ENCODE data around the gene ST6GALNAC3. TPM values are rescaled to one million over a fixed set of nuclear protein-coding genes. Genes with fewer than 3 reads are reported as not detected.
"Not testable (repeated sequence)": the region's sequence is repeated elsewhere in the genome, so short reads cannot be mapped to it uniquely, and the experiment has no call there.

ST6GALNAC3 gene
- total RNA-seq, 1 donor from 2014 or later: 11.7 TPM

DNA sequence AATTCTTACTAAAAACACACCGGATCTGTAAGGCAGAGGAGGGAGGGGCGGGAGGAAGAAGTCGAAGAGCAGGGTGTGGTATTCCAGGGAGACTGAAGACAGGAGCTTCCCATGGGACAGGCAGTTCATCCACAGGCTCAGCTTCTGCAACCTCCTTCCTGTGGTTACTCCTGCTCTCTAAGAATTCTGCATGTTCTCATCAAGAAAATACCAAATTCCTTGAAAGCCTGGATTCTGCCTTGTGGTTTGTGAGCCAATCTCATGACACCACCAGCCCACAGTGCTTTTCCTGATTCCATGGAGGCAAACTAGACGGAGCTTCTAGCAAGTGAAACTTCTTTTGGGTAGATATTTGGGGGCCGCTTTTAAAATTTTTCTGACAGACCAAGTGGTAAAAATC lies 1.1 kb upstream of the ST6GALNAC3 start:
- DNase-seq (ENCODE audit: low spot score): no peak

DNA sequence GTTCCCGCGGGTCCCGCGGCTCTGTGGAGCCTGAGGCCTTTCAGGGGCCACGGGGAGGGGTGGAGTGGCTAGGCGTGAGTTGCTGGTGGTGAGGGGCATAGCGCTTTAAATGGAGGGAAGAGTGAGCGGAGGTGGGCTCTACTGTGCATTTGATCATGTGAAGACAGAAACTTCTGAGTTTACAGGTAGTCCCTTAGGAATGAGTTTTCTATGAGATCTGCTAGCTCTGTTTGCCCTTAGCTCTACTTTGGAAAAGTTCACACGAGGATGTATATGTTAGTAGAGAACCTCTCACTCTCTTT lies 593 bp downstream of the ST6GALNAC3 start:
- no peak for DNase-seq (ENCODE audit: low spot score)

DNA sequence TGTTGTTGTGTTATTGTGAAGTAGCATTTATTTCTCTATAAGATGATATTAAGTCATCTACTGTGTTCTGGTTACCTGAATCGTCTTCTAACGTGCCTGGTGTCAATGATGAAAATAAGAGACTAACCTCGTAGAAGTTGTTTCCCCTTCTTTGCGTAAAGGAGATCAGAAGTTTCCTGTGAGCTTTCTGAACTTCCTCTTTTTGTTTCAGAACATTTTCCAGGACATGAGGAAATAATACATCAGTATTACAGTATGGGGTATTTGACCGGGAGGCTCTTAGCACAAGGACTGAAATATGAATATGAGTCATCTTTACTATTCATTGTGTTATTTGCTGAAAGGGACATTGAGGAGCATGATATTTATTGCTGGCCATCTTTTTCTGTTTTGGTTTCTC lies 1.3 kb downstream of the ST6GALNAC3 start:
- no peak for DNase-seq (ENCODE audit: low spot score)

DNA sequence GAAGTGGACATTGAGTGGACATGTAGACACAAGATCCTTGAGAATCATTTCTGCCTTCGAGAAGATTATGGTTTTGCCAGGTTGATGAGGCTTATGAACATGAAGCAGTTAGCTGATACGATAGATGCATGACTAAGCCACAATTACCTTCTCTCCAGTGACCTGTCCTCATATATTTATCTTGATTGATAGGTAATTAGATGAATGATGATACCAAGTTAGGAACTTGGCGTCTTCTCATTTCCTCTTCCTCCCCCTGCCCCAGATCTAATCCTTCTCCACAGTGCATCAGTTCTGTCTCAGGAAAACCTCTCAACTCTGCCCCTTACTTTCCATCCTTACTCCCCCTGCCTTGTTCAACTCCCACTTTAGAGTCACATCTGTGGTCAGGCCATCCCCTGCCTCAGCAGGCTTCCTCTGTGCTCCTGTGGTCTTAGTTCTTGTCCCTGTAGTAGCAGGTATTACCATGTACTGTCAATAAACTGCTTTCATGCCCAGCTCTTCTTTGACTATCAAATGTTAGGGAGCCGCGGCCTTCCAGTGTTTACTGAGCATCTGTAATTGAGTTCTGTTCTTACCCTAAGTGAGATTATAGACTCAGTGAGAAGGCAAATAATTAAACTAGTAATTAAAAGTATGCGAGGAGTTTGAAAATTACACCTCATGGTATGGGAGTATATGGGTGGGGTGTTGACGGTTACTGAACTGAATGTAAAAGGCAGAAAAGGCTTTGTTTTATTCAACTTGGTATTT lies 5.1 kb downstream of the ST6GALNAC3 start:
- no peak for DNase-seq (ENCODE audit: low spot score)

DNA sequence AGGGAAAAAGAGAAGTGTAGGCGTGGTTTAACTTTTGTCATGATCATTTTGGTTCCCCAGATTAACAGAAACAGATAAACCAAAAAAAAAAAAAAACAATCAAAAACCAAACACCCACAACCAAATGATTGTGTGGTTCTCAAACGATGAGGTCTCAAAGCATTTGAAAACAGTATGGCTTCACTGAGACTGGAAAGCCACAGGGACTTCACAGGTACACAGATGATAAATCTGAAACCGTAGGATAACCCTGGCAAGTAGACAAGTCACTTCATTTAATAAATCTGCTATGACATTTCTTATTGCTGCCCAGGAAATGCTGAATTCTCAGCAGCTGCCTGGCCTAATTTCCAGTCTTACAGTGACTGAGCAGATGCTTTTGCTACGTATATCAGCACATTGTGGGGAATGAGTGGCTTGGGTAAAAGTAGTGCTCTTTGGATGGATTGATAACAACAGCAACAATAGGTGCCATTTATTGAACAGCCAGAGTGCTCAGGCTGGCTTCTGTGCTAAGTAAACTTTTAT lies 6.1 kb downstream of the ST6GALNAC3 start:
- DNase-seq (ENCODE audit: low spot score): no peak

DNA sequence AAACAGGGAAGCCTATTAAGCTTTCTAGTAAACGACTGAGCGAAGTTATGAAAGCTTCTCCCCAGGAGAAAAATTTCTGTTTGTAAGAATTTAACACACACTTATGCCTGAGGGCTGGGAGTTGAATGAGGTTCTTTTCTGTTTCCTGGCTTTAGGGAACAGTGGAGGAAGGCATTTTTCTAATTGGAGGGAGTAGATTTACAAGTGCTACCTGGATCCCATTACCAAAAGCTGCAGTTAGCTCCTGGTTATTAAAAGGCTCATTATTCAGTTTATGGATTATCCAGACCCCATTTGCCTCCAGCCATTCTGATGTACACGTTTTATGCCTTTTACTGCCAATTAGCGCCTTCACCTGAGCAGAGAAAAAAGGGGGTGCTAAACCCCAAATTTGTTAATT lies 7.5 kb downstream of the ST6GALNAC3 start:
- no peak for DNase-seq (ENCODE audit: low spot score)

DNA sequence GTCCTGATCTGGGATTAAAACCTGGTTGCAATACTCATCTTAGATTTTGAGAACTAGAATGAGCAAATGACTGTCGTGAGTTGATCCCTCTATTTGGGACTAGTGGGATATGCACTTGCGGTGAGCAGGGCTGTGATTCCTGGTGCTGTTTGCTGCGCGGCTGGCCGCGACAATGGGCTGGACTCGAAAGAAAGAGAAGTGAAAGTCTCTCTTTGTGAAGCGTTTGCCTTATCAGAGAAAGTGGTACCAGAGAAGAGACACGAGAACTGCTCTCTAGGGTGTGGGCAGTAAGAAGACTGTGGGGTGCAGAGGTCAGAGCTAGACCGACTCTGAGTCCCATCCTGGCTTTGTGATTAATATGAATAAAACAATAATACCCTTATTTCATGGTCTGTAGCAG lies 8.6 kb downstream of the ST6GALNAC3 start:
- DNase-seq (ENCODE audit: low spot score): no peak

DNA sequence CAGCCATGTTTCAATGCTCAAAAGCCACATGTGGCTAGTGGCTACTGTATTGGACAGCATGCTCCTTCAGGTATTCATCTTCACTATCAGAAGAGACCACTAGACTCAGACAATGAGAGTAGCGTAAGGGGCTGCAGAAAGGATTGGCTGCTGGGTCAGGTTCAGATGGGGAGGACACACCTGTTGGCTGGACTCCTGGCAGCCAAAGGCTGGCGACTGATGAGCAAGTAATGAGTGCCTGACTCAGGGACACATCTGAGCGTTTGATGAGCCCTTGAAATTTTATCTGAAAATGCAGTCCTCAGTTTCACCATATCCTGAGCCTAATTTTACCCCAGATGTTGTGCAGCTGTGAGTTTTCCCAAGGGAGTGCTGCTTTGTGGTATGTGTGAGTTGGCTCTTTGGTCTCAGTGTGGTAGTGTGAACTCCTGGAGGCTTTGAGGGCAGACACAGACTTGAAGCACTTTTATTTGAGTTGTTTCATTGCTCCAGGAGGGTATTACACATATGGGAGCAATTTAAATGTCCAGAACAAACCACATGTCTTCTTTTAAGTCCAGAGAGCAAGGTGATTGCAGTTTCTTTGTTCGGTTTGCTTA lies 9.6 kb downstream of the ST6GALNAC3 start:
- no peak for DNase-seq (ENCODE audit: low spot score)

DNA sequence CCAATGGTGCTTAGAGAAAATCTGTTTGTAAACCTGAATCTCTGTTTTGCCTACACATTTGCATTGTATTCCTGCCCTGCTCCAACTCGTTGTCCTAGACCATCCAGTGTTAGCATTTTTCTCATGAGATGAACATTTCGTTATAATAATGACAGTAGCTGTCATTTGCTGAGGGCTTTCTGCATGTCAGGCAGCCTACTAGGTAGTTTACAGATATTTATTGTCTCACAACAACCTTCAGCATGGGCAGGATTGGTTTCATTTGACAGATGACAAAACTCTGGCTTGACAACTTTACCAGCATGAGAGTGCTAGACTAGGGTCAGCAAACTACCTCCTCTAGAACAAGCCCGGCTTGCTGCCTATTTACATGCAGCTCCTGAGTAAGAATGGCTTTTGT lies 10.1 kb downstream of the ST6GALNAC3 start:
- no peak for DNase-seq (ENCODE audit: low spot score)

DNA sequence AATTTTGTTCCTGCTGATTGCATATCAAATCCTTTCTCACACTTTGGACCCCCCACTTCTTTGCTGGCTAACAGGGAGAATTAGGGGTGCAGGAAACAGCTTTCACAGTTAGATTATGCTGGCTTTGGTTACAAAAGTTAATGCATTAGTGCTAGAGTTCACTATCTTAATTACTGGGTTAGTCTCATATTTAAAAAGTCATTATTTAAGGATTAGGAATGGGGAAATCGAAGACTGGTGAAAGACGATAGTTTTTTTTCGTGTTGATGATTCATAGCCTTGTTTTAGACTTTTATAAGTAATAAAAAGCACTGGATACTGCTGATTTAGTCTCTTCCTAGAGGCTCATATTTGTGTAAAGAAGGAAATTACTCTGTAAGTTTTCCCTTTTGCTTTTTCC lies 11.6 kb downstream of the ST6GALNAC3 start:
- no peak for DNase-seq (ENCODE audit: low spot score)

DNA sequence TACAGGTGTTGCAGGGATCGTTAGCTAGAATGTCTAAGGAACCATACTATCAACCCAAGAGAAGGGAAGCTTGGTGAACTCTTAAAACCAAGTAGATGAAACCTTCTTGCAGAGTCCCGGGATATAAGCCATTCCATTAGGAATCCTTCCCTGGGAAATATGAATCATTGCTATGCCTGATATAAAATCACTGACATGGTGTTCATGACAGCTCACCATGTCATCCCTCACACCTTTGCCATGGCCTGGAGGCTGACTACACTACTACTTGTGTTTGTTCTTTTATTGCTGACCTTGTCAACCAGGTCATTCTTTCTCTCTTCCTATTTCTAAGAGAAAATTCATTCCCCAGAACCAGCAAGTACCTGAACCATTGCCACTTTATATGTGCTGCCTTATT lies 12.1 kb downstream of the ST6GALNAC3 start:
- DNase-seq (ENCODE audit: low spot score): no peak

DNA sequence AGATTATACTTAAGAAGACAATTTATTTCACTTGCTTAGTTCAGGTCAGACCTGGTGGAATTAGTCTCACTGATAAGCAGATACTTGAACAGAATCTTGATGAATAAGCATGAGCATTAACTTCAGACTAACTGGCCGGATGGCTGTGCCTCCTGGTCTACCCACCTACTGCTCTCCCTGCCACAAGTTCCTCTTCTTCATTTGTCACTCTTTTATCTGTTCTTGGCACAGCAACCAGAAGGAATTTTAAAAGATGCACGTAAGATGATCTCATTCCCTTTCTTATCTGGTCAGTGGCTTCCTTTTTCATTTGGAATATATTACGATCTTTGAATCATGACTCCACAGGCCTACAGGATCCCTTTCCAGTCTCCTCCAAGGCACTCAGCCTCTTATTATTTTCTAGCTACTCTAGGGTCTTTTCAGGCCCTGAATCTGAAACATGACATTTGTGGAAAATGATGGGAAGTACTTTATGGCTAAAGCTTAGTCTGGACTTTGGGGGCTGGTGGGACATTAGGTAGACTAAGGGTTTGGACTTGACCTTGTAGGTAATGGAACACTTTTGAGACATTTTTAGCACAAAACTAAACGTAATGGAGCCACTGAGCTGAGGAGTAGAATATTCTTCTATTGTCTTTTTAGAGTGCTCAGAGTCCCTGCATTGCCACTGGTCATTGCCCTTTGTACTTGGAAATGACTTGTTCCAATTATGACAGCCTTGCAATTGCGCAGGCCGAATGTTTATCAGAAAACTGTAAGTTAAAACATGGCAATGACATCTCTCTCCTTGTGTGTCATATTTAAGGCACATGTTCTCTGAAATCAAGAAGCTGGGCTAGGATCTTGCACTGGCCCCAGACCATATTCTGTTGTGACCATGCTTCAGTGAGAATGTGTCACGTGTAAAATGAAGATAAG lies 16.0 kb downstream of the ST6GALNAC3 start:
- DNase-seq (ENCODE audit: low spot score): no peak

DNA sequence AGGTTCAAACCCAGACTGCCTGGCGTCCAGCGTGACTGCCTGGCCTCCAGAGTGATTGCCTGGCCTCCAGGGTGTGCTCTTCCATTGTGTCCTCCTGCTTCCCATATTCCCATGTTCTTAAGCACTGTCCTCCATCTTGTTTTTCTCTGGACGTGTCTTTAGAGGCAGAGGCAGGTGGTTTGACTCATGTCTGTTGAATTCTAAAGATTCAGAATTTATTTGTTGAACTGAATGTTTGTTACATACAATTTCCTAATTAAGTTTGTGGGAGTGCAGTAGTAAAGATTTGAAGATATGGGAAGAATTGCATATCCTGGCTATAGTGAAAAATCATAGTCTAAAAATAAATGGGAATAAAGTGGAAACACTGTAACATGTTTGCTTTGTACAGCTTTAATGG lies 18.3 kb downstream of the ST6GALNAC3 start:
- DNase-seq (ENCODE audit: low spot score): no peak

DNA sequence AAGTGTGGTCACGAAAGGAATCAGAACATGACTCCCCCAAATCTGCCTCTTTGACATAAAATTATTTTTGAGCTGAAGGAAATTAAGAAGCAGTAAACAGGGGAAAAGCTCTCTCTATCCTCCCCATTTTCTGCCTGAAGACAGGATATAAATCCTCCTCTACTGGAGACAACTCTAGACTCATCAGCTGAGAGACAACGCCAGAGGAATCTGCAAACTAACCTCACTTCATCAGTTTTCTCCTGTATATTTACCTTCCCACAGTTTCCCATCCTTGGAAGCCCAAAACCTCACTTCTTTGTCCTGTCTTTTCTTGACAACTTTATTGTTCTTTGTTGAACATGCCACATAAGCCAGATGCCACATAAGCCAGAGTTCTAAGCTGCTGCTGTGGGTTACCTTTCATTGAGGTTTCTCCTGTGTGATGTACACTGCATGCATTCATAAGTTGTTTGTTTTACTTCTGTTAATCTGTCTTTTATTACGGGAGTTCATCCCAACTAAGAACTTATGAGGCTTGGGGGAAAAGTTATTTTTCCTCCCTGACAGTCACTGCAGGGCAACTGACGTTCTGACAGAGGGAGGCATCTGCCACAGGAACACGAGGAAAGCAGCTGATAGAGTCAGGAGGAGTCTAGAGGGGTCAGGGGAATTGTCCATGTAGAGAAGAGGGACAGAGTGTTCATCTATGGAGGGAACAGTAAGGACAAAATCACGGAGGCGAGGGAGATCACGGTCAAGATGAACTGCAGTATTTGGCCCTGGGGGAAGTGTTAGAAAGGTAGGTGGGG lies 19.2 kb downstream of the ST6GALNAC3 start:
- no peak for DNase-seq (ENCODE audit: low spot score)

DNA sequence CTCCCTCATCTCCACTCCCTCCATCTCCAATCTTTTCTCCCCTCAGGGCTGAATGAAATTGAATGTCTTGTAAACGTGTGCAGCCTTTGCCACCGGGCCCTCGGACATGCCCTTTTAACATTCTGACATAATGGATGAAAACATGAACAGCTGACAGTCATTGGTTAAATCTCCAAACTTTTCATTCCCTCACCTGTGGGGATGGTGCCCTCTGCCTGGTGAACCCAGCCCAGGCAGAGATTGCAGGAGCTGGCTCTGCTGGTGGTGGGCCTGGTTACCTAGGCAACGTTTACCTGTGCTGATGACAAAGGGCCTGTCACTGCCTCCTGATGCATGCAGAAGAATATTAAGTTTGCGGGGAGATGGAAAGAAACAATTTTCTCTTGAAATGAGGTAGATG lies 21.3 kb downstream of the ST6GALNAC3 start:
- no peak for DNase-seq (ENCODE audit: low spot score)

DNA sequence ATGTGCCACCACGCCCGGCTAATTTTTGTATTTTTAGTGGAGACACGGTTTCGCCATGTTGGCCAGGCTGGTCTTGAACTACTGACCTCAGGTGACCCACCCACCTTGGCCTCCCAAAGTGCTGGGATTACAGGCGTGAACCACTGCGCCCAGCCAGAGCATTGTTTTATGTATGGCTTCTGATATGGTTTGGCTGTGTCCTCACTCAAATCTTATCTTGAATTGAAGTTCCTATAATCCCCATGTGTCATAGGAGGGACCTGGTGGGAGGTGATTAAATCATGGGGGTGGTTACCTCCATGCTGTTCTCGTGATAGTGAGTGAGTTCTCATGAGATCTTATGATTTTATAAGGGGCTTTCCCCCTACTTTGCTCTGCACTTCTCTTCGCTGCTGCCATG lies 22.5 kb downstream of the ST6GALNAC3 start:
- DNase-seq (ENCODE audit: low spot score): not testable (repeated sequence)

DNA sequence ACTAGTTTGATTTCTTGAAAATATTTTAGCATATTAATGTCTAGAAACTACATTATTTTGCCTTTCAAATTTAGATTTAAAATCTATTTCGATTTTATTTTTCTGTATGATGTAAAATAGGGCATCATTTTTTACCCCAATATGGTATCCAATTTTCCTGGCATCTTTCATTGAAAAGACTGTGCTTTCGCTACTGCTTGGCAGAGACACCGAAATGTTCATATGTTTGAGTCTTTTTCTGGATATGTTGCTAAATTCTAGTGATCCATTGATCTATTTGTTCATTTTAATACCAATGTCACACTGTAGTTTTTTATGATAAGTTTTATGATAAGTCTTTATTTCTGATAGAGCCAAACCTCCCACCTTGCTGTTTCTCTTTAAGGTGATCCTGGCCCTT lies 24.3 kb downstream of the ST6GALNAC3 start:
- DNase-seq (ENCODE audit: low spot score): no peak

DNA sequence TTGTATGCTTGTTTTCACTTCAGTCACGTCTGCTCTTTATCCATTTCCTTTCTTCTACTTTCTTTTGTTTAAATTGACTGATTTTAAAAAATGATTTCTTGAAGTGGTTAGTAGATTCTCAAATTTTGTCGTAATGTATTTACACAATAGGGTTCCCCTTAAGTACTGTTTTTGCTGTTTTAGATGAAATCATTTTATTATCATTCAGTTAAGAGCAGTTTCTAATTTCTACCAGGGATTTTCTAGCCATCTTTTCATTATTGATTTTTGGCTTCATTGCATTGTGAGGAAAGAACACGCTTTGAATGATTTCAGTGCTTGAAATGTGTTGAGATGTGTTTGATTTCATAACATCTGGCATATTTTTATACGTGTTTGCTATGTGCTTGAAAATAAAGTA lies 27.0 kb downstream of the ST6GALNAC3 start:
- no peak for DNase-seq (ENCODE audit: low spot score)

DNA sequence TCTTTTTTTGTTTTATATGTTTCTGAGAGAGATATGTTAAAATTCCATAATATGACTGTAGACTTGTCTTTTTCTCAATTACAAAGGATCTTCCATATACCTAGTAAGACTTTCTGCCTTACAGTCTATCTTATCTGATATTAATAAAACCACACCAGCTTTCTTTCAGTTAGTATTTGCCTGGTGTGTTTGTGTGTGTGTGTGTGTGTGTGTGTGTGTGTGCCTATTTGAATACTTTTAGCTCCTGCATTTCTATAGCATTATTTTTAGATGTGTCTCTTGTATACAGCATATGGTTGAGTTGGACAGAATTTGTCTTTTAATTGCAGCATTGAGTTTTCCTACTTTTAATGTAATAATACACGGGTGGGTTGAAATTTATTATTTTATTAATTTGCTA lies 27.5 kb downstream of the ST6GALNAC3 start:
- no peak for DNase-seq (ENCODE audit: low spot score)

DNA sequence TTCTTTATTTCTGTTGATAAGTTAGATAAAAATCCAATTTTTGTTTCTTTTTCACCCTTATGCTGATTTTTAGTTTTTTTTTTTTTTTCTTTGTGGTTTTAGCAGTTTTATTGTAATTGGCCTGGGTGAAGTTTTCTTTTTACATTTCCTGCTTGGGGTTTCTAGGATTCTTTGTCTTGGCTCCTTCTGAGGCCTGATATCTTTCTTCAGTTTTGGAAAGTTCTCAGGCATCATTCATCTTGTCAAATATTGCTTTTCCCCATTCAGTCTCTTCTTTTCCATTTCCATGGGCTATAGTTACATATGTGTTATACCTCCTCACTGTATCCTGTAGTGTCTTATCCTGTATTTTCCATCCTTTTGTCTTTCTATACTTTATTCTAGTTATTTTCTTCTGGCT lies 28.5 kb downstream of the ST6GALNAC3 start:
- DNase-seq (ENCODE audit: low spot score): no peak

DNA sequence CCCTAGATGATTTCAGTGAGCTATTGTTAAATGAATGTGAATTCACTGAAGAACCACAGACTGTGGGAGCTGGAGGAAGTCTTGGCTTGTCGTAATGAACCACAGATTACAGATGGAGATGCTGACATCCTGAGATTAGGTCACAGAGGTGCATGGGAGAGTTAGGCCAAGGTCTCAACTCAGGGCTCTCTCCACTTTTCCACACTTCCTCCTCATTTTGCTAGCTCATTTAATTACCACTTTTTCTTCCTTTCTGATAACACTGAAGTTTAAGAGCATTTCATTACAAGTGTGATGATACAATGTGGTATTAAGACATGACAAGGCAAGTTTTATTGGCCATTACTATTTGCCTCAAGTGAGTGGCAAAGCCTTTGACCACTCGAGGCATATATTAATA lies 30.8 kb downstream of the ST6GALNAC3 start:
- no peak for DNase-seq (ENCODE audit: low spot score)

DNA sequence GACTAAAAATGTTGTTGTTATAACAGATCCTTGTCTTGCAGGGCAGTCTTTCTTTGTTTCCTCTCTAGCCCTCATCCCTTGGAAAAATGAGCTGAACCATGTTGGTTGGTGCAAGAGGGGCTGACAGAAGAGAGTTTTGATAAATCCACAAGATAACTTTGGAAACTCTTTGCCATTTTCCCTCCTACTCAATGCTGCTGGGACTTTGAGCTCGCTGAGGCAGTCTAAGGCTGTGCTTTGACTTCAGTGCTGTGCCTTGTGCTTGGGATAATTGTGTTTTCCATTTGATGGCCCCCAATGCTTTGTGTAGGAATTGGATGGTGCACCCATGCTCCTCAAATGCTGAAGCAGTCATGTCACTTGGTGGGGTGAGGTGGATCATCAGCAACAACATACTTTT lies 31.7 kb downstream of the ST6GALNAC3 start:
- DNase-seq (ENCODE audit: low spot score): no peak
